Mesenteric fat pad (tissue), 1 donor: ENCODE results near the gene OR5H2. TPM values are rescaled to one million over a fixed set of nuclear protein-coding genes. Genes with fewer than 3 reads are reported as not detected.

Experiments
- DNase-seq: peaks from one replicate; pipeline ENCODE4 v3.0.0-alpha.2; 2020; ENCODE audit warnings: low spot score
- total RNA-seq: library from RNA; stranded (reverse); fragmentation: NEBNext Ultra II Directional; extraction: Animal tissue kit (Norgen Biotek cat#: 25700); gene quantifications from one replicate; pipeline ENCODE4 v1.2.1, GENCODE V29; 2021
- donor health status: DM: yes; HTN: yes; CAD: no.

OR5H2 gene
- total RNA-seq, 1 donor from 2014 or later = not detected

DNA sequence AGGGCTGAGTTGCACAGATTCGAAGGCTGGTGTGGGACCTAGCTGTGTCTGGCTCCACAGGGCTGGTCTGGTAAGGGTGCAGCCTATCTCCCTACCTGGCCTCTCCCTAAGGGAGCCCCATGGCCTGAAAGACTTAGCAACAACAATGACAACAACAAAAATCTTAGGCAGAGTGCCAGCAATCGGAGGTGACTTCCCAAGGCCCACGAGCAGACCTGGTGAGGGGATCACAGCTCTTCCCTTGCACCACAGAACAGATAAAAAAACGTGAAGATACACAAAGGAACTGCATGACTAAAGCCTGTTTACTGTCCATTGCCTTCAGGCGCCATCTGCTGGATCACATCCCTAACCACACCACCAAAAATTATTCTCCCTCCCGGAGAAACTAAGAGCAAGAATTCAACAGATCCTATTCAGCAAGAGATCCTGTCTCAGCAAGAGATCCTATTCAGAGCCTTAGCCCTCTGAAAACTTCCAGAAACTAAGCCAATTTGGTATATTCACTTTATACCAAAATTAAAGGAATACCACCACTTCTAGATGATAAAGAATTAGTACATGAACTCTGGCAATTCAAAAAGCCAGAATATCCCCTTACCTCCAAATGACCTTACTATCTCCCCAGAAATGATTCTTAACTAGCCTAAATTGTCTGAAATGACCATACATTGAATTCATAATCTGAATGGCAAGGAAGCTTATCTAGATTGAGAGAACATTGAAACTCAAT is 47.3 kb downstream of the OR5H2 start:
- no peak for DNase-seq

DNA sequence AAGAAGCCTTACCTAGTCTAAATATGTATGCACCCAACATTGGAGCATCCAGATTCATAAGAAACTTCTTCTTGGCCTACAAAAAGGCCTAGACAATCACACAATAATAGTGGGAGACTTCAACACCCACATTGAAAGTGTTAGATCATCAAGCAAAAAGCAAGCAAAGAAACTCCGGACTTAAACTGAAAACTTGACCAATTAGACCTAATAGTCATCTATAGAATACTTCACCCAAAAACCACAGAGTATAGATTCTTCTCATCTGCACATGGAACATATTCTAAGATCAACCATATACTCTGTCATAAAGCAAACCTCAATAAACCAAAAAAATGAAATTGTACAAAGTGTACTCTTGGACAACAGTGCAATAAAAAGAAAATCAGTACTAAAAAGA is 49.0 kb downstream of the OR5H2 start:
- no peak for DNase-seq

Other genes with a start within 250 kb of the OR5H2 start
- not detected for gene GABRR3, start 247.2 kb upstream of the OR5H2 start, total RNA-seq
- gene OR5AC2, start 195.3 kb upstream of the OR5H2 start, total RNA-seq = not detected
- not detected for gene OR5H1, start 151.8 kb upstream of the OR5H2 start, total RNA-seq
- gene OR5H14, start 135.0 kb upstream of the OR5H2 start, total RNA-seq = not detected
- gene OR5H15, start 115.8 kb upstream of the OR5H2 start, total RNA-seq = not detected
- gene OR5H6, start 18.3 kb upstream of the OR5H2 start, total RNA-seq = not detected
- gene OR5K4, start 71.3 kb downstream of the OR5H2 start, total RNA-seq = not detected
- not detected for gene OR5K3, start 108.2 kb downstream of the OR5H2 start, total RNA-seq
- gene OR5K1, start 180.7 kb downstream of the OR5H2 start, total RNA-seq = not detected
- gene OR5K2, start 215.2 kb downstream of the OR5H2 start, total RNA-seq = not detected
- 79.2 TPM for gene CLDND1, start 240.4 kb downstream of the OR5H2 start, total RNA-seq
- gene GPR15, start 249.5 kb downstream of the OR5H2 start, total RNA-seq = not detected